Measurements from ENCODE around the gene MYLK2.

Gene MYLK2

GRCh38 chr20:31836853-31837608 is 17.9 kb downstream of the MYLK2 start:
- no peak for DNase-seq

DNA sequence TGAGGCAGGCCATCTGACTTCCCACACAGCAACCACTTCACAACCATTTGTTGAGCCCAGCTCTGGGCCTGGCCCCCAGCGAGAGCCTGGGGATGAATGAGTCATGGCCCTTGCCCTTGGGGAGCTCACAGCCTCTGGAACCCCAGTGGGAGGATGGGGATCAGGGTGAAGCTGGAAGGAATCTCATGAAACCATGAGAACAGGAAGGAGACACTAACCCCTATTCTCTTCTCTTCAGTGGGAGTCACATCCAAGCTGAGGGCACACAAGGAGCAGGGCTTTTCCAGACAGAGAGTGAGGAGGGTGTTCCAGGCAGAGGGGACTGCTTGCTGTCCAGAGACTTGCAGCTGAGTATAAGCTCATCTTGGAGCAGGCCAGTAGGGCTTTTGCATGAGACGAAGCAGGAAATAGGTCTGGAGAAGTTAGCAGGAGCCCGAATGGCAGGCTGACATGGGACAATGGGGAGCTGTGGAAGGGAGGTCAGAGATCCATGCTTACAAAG is 18.8 kb downstream of the MYLK2 start:
- DNase-seq, result no peak

DNA sequence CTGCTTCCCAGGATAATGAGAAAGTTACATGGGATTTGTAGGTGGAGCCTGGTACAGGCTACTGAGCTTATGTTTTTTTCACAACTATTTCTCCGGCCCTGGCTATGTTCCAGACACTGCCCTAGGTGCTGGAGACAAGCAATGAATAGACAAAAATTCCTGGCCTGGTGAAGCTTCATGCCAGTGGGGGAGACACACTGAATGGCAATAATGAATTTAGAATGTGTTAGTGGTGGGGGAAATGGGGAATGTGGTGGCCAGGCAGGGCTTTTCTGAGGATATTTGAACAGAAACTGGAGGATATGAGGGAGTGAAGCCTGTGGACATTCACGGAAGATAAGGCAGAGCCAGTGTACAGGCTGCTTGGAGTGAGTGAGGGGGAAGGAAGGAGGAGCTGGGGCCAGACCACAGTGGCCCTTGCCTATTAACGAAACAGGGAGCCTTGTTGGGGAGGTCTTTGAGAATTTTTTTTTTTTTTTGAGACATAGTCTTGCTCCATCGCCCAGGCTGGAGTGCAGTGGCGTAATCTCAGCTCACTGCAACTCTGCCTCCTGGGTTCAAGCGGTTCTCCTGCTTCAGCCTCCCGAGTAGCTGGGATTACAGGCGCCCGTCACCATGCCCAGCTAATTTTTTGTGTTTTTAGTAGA is 19.6 kb downstream of the MYLK2 start:
- DNase-seq, result no peak

DNA sequence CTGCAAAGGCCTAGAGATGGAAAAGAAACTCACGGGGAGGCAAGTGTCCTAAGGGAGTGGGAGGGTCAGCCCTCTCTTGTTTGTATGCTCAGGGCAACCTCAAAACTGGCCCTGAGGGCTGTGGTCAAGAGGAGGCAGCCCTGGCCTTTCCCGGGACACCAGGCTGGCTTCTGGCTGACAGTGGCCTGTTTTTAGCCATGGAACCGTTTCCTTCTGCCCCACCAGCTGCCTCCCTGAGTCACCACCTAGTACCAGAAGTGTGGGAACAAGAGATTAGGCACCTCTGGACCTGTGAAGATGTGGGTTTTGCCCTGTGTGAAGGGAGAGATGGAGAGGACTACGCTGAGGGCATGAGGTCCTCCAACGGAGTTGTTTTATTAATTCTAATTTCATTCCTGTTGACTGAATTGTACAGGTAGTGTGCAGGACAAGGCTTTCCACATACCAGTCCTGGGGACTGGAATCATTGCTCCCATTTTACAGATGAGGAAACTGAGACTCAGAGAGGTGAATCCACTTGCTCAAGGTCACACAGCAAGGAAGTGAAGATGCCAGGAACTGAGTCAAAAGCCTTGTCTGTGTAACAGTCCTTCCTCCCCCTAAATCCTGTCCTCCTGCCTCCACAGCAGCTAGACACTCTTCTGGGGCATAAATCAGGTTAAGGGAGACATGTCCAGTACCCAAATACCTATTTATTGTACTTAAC is 20.8 kb downstream of the MYLK2 start:
- no peak for DNase-seq

- no peak for DNase-seq
Measured at GRCh38 chr20:31840906-31841816, 22.0 kb downstream of the MYLK2 start.

DNA sequence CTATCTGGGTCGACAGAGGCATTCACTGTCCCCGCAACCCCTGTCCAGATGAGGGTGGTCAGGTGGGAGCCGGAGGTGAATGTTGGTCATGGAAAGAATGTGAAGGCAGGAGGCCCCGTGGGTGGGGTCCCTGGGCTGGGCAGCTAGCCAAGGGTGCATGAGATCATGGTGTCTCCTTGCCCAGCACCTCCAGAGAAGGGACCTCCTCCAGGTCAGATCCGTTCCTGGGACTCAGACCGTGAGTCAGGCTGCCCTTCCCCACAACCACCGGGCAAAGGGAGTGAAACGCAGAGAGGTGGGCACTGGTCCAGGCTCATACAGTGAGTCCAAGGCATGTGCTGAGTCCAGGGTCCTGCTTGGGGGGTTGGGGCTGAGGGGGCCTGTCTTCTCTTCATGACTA is 22.8 kb downstream of the MYLK2 start:
- DNase-seq, result no peak

GRCh38 chr20:31842471-31843157 is 23.5 kb downstream of the MYLK2 start:
- DNase-seq, result no peak

DNA sequence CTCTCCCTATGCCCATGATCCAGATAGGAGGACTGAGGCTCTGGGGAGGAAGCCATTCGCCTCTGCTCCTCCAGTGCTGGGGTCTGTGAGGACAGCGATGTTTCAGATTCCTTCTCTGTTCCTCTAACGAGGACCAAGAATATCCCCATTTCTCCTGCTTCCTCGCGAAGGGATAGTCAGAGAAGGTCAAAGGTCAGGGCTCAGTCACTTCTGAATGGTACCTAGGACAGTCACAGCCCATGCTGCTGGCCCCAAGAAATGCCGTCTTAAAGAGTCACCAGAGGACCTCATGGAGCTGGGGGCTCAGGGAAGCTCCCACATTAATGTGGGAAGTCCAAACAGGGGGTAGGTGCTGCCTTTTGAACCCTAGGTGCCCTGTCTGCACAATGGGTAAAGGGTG is 24.1 kb downstream of the MYLK2 start:
- DNase-seq, result no peak

- DNase-seq, result no peak
Measured at GRCh38 chr20:31843881-31844280, 24.7 kb downstream of the MYLK2 start.

GRCh38 chr20:31844737-31845299 is 25.7 kb downstream of the MYLK2 start:
- no peak for DNase-seq

DNA sequence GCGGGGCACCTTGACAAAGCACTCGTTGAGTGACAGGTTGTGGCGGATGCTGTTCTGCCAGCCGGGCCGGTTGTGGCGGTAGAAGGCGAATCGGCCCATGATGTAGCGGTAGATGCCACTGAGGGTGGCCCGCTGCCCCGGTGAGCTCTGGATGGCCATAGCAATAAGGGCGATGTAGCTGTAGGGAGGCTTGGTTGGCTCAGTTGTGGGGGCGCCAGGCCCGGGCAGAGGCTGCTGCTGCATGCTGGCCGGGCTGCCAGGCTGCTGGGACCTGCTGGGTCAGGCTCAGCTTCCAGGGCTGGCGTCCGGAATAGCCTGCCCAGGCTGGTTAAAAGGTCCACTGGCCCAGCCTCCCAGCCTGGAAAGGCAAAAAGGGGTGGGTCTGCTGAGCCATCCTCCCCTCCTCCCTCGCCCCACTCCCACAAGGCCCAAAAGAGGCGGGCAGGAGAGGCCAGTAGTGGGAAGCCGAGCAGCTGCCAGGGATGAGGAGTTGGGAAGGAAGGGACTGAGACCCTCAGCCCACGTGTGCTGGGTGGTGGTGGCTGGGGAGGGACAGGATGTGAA is 26.2 kb downstream of the MYLK2 start, which contains the start of gene FOXS1:
Gene FOXS1, minus strand, starts transcription at position 305 of the 564 bp plus-strand sequence. Its CDS starts 62 bp downstream, at position 243.
- DNase-seq, result no peak

DNA sequence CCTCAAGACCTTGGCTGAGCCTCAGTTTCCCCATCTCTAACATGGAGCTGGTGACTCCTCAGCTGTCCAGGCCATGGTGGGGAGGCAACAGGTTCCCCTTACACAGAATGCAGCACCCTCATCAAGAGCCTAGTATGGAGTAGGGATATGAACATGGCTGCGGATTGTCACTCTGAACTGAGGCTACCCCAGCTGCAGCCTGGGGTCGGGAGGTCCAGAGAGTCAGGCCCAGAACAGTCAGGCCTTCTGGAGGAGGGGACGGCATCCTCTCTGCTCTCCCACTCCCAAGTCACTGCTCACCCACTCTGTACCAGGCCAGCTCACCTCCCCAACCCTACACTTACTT is 27.6 kb downstream of the MYLK2 start:
- no peak for DNase-seq

DNA sequence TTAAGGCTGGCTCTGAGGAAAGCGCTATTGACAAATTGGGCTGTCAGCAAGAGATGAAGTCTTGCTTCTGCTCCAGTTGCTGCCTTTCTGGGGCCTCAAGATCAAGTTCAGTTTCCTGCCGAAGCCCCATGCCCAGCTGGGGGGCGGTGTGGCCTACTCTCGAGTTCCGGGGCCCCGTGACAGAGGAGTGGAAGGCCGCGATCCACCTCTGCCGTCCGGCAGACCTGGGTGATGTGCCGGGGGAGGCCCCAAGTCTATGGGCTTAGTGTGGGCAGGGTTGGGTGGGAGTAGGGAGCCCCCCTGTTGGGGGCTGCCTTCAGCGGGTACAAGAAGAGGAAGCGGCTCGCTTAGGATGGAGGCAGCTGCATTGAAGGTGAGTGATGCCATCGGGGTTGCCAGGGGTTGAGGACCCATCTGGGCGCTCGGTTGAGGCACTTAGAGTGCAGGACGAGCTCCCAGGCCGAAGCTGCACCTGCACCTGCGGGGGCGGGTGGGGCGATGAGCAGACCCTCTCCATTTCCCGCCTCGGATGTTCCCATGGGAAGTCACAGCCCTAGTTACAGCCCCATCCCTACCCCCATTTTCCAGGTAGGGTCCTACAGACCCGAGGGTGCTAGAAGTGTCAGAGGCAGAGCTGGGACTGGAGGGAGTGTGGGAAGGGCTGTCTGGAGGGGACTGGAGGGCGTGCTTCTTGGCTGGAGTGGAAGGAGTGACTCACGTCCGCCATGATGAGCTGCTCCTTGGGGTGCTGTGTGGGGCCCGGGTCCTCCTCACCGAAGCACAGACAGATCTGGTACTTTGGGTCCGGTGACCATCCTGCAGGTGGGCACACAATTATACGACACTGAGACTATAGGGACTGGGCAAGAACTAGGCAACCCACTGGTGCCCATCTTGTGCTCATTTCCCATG is 29.2 kb downstream of the MYLK2 start:
- no peak for DNase-seq

DNA sequence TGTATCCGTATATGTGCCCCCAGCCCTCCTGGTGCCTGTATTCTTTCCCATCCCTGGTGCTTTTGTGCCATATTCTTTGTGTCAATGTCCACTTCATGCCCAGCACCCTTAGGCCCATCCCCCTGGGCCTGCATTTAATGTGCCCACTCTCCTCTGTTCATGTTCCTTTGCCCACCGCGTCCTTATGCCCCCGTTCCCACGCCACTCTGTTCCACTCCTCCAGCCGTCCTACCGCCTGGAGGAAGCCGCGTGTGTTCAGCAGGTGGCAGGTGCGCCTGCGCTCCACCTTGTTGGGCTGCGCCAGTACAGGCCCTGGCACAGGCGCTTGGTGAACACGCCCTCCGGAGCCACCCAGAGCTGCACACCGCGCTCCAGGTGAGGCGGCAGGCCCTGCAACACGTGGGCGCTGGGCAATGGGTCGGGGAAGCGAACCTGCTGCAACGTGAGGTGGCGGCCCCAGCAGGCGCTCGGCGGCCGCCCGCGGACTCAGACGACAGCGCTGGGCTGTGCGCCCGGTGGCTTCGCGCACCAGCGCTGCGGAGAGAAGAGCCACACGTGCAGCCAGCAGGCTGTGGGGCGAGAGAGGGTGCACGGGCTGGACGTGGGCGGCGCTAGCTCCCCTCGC is 30.3 kb downstream of the MYLK2 start:
- DNase-seq, result no peak

DNA sequence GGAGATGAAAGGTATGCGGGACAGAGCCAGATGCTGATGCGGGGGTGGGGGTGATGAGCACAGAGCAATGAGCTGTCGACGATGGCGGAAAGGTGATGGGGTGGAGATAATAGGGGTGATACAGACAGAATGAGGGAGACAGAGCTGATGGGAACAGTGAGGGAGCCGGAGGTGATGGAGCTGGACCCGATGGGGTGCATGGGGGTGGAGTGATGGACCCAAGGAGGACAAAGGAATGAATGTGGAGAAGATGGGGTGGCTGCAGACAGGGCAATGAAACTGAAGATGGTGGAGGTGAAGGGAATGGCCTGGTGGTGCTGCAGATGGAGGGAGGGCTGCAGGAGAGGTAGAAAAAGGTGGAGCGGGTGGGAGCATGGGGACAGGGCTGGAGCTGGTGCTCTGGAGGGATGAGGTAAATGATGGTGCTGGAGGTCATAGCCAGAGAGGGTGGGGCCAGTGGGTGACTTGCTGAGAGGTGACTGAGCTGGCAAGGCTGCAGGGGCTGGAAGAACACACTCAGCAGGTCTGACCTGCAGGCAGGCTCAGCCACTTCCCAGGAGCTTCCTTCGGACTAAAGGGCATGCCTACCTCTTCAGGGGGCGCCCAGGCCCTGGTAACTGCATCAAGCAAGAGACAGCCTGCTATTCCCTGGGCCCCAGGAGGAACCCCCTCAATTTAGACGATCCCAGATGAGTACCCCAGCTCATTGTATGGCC is 32.2 kb downstream of the MYLK2 start:
- no peak for DNase-seq

- DNase-seq, result no peak
Measured at GRCh38 chr20:31853481-31853880, 34.3 kb downstream of the MYLK2 start.

- DNase-seq, result no peak
Measured at GRCh38 chr20:31856516-31856915, 37.4 kb downstream of the MYLK2 start.

GRCh38 chr20:31857861-31858759 is 39.0 kb downstream of the MYLK2 start:
- no peak for DNase-seq
